ENCODE data around the gene ARRB2. TPM values are rescaled to one million over a fixed set of nuclear protein-coding genes. Genes with fewer than 3 reads are reported as not detected.

ARRB2 gene
- polyA plus RNA-seq (2011; rRNA removed) (8.5 and 10.7 TPM in 2 replicates), polyA minus RNA-seq (2011; rRNA and poly(A)+ RNA removed) (4.7 and 6.8 TPM in 2 replicates)

GRCh38 chr17:4709794-4710692 lies at the start of gene ARRB2:
Gene ARRB2, plus strand, starts transcription at chr17:4710632. Its CDS starts 90 bp downstream, at chr17:4710722.
- ChIA-PET CTCF (interaction anchor here (0.6 to 2.2 kb wide), 15 partner anchors 10 to 199 kb away, joined by 3 to 7 read pairs (median 4); partner anchors contain the start of genes C17orf107 and CHRNE), POLR2A (interaction anchor here (1.0 kb wide), 1 partner anchor 21 kb away, joined by 3 read pairs; no protein-coding TSS in a partner anchor)
- no peaks in the 10 kb centered on the region for H3K36me3 ChIP-seq (ENCODE audit: control insufficient read depth, insufficient read depth, low read length)
- peak within 1 kb of the TSS; percentile 79 for H3K4me3 ChIP-seq (ENCODE audit: low read depth, low read length)
- peak; percentile 90 for DNase-seq (ENCODE audit: low read depth)
- no peaks in the 10 kb centered on the region for H3K27me3 ChIP-seq (ENCODE audit: control insufficient read depth, insufficient read depth, low read length)
- peak; percentile 66 for TF ChIP-seq CTCF (IDR thresholded peaks at IDR 0.05; ENCODE audit: insufficient read depth, low read depth, low read length)

GRCh38 chr17:4663711-4664110 lies 46.7 kb upstream of the ARRB2 start:
- DNase-seq (ENCODE audit: low read depth), result no peak
- Histone ChIP-seq H3K36me3 (ENCODE audit: control insufficient read depth, insufficient read depth, low read length) (no peaks in the 10 kb centered on the region), H3K27me3 (ENCODE audit: control insufficient read depth, insufficient read depth, low read length) (peaks cover 12% of the 10 kb centered on the region), H3K4me3 (ENCODE audit: low read depth, low read length) (no peak overlapping the region)
- ChIA-PET POLR2A (no interaction called here), CTCF (interaction anchor here (0.9 kb wide), 1 partner anchor 97 kb away, joined by 4 read pairs; no protein-coding TSS in a partner anchor)
- no peak for TF ChIP-seq CTCF (IDR thresholded peaks at IDR 0.05; ENCODE audit: insufficient read depth, low read depth, low read length)

GRCh38 chr17:4664230-4664629 lies 46.2 kb upstream of the ARRB2 start:
- ChIA-PET POLR2A (no interaction called here), CTCF (no interaction called here)
- Histone ChIP-seq H3K4me3 (ENCODE audit: low read depth, low read length) (no peak overlapping the region), H3K27me3 (ENCODE audit: control insufficient read depth, insufficient read depth, low read length) (peaks cover 12% of the 10 kb centered on the region), H3K36me3 (ENCODE audit: control insufficient read depth, insufficient read depth, low read length) (no peaks in the 10 kb centered on the region)
- DNase-seq (ENCODE audit: low read depth), result no peak
- TF ChIP-seq CTCF (IDR thresholded peaks at IDR 0.05; ENCODE audit: insufficient read depth, low read depth, low read length), result no peak

- peaks cover 12% of the 10 kb centered on the region for H3K27me3 ChIP-seq (ENCODE audit: control insufficient read depth, insufficient read depth, low read length)
- CTCF ChIA-PET, result no interaction called here
- H3K36me3 ChIP-seq (ENCODE audit: control insufficient read depth, insufficient read depth, low read length), result no peaks in the 10 kb centered on the region
- H3K4me3 ChIP-seq (ENCODE audit: low read depth, low read length), result no peak overlapping the region
- POLR2A ChIA-PET, result no interaction called here
- no peak for DNase-seq (ENCODE audit: low read depth)
- no peak for TF ChIP-seq CTCF (IDR thresholded peaks at IDR 0.05; ENCODE audit: insufficient read depth, low read depth, low read length)
These were observed 45.4 kb upstream of the ARRB2 start for GRCh38 chr17:4665027-4665426.

- CTCF ChIA-PET, result interaction anchor here (0.6 kb wide), 1 partner anchor 12 kb away, joined by 4 read pairs; no protein-coding TSS in a partner anchor
These were observed 44.1 kb upstream of the ARRB2 start for GRCh38 chr17:4666296-4666695.

More at GRCh38 chr17:4666296-4666695, 44.1 kb upstream of the ARRB2 start:
- no peak for TF ChIP-seq CTCF (IDR thresholded peaks at IDR 0.05; ENCODE audit: insufficient read depth, low read depth, low read length)
- peaks cover 12% of the 10 kb centered on the region for H3K27me3 ChIP-seq (ENCODE audit: control insufficient read depth, insufficient read depth, low read length)
- H3K36me3 ChIP-seq (ENCODE audit: control insufficient read depth, insufficient read depth, low read length), result no peaks in the 10 kb centered on the region
- no peak for DNase-seq (ENCODE audit: low read depth)
- no peak overlapping the region for H3K4me3 ChIP-seq (ENCODE audit: low read depth, low read length)
- POLR2A ChIA-PET, result interaction anchor here (0.7 kb wide), 1 partner anchor 1115 kb away, joined by 3 read pairs; no protein-coding TSS in a partner anchor

Measured in BJ (cell line).